Bone marrow (tissue), 2 donors: ENCODE data around the gene ENC1.

ENCODE experiments used
- DNase-seq, 2 donors: peaks; one replicate each; lab custom pipeline; 2025; lab: John Stamatoyannopoulos, UW

The ENC1 gene

GRCh38 chr5:74631081-74631953, 9.2 kb downstream of the ENC1 start:
- peak; percentile 7 to 95 for DNase-seq

DNA sequence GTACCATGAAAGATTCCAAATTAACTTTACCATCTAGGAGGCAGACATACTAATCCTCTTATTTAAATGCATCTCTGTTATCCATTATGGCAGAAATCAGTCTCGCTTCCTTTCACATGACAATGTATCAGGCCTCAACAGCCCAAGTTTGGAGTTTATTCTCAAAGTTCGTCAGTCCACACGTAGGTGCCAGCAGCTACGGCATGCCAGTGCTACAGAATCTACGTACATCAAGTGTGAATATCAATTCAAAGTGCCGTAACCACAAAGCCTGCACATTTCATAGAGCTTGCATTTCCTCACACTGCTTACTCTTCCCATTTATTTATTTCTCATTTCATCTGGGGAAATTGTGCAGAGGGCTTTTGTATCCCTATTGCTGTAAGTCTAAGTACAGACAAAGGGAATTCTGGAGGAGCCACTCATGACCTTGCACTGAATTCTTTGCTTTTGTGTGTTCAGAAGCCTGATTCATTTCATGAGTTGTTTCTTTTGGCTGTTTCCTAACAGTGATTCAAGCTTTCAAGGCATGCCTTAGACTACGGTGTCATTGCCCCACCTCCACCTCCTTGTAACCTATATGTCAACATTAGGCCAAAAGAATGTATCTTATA, 10.0 kb downstream of the ENC1 start:
- DNase-seq, result no peak

GRCh38 chr5:74629326-74629725, 11.2 kb downstream of the ENC1 start:
- DNase-seq, result no peak

DNA sequence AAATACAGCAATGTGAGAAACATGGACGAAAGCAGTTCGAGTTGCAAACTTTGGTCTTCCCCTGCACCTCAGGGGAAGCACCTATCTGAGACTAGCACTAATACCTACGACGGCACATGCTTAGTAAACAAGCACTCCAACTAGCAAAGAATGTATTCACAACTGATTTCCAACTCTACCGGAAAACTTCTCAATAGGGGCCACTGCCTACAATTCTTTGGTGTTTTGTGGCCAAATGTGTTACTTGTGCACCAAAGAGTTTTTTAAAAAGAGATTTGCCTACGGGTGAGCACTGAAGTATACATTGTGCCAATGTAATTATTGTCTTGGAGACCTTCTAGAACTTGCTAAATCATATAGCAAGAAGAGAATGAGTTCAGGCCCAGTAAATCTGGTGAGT, 12.2 kb downstream of the ENC1 start:
- no peak for DNase-seq

GRCh38 chr5:74627646-74628279, 12.8 kb downstream of the ENC1 start:
- no peak for DNase-seq

GRCh38 chr5:74626386-74627222, 13.9 kb downstream of the ENC1 start:
- DNase-seq, result no peak

DNA sequence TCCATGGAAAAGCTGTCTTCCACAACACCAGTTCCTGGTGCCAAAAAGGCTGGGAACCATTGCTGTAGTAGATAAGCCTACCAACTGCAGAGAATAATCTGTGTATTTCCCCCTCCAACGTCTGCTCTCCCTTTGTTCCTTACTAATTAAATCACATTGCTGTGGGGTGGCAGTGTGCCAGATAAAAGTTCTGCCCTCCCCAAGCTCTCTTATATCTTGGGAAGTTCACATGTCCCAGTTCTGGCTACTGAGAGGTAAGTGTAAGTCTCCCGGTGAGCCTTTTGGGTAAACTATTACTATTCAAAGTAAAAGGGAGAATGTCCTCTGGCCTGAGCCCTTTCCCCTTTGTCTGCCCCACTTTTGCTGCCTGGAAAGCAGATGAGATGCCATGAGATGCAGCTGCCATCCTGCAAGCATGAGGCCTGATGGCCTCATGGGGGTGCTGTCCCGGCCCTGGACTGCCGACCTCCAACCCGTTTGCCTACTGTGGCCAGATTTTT, 14.7 kb downstream of the ENC1 start:
- no peak for DNase-seq

DNA sequence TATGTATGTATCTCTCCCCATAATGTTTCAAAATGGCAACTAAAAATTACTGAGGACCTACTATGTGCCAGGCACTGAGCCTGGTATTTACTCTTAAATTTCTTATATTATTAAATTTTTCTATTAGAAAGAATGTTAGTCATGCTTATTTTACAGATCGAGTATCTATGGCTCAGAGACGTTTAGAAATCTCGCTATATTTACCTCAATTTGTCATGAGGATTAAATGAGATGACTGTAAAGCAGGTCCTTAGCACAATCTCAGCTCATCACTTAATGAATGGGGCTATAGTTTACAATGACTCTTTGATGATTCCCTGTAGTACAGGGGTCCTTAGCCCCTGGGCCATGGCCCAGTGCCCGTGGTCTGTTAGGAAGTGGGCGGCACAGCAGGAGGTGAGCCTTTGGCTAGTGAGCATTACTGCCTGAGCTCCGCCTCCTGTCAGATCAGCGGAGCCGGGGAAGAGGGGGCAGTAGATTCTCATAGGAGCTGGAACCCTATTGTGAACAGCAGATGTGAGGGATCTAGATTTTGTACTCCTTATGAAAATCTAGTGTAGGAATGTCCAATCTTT, 15.5 kb downstream of the ENC1 start:
- DNase-seq, result no peak

- no peak for DNase-seq
Measured at GRCh38 chr5:74624501-74624900, 16.0 kb downstream of the ENC1 start.

DNA sequence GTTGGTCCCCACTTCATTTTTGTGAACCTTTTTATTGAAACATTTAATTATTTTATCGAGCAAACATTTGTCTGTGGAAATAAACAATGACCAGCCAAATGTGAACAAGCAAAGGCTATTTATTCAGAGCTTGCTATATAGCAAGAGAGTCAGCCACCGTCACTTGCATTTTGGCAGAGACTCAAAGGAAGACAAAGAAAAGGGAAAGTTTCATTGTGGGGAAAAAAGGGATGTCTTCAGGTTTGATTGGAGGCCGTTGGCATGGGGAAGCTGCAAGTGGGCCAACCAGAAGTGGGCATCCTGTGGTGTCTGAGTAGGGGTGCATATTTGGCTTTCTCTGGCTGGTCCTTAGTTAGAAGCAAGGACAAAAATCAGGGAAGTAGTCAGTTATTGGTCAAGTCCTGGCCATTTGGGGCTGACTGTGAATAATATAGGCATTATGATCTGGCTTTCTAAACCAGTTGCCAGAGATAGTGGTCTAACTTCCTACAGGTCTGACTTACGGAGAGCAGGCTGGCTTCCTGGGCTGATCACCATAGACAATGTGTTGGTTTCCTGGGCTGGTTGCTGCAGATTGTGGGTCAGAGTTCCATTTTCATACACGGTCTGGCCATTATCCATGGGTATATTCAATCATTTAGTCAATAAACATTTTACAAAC, 16.6 kb downstream of the ENC1 start:
- no peak for DNase-seq

DNA sequence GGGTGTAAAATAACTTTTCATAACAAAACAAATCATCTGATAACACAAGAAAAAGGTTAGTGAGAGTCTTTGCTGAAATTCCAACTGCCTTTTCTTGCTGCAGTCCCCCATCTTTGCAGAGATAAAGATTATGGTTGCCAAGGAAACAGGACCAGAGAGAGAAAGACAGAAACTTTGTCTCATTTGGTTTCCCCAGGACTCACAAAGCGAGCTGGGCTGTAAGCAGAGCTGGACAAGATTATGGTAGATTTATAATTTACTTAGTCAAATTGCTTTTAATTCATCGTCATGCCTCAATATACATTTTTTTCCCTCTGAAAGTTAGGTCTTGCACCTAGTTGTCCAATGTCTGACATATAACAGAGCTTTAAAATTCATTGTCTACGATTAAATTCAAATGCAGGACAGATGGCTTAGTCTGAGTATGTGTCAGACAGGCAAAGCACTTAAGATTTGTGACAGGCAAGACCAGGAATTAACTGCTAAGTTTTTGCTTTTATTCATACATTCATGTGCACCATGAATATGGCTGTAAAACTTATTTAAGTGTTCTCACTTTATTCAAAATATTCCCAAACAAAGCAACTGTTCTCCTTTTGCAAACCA, 17.4 kb downstream of the ENC1 start:
- DNase-seq, result no peak

- no peak for DNase-seq
Measured at GRCh38 chr5:74622122-74622521, 18.4 kb downstream of the ENC1 start.

DNA sequence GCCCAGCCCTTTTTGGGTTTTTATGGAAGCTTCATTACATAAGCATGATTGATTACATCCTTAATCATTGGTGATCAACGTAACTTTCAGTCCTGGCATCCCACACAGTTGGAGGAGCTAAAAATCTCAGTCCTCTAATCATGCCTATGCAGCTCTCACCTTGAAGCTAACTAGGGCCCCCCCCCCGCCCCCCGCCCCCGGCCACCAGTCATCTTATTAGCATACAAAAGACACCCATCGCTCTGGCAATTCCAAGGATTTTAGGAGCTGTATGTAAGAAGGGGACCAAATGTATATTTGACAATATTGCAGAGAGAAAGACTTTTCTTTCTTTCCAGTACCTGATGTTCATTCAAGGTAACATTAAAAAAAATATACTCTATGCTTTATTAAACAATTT, 19.0 kb downstream of the ENC1 start:
- DNase-seq, result no peak

- no peak for DNase-seq
Measured at GRCh38 chr5:74619308-74619707, 21.2 kb downstream of the ENC1 start.

- DNase-seq, result no peak
Measured at GRCh38 chr5:74618106-74618505, 22.4 kb downstream of the ENC1 start.

GRCh38 chr5:74617202-74617601, 23.3 kb downstream of the ENC1 start:
- no peak for DNase-seq

- DNase-seq, result no peak
Measured at GRCh38 chr5:74616236-74617146, 24.0 kb downstream of the ENC1 start.

- DNase-seq, result peak in 1 of 2 donors; percentile 19
Measured at GRCh38 chr5:74613283-74613682, 27.2 kb downstream of the ENC1 start.

DNA sequence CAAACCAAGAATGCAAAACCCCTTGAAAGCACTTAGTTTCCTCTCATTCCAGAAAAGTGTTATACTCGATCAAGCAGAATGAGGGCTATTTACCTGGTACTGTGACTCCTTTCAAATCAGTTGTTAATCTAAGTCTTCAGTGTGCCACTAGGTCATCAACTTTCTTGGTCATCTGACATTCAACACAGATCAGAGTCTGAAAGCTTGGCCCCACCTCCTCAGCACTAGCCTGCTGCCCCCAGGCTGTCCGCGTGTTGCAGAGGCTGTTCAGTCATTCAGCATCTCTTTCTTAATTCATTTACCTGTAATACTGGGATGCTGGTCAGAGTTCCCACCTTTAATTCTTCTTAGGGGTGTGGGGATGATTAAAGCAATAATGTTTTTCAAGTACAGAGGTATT, 28.5 kb downstream of the ENC1 start:
- no peak for DNase-seq
